ENCODE measurements around the gene BPIFB4. TPM values are rescaled to one million over a fixed set of nuclear protein-coding genes. Genes with fewer than 3 reads are reported as not detected.

Gene BPIFB4
- total and polyA plus RNA-seq, 2 donors (not counting 3 experiments of a cell fraction or from before 2014, with no cell fraction given) = not detected

DNA sequence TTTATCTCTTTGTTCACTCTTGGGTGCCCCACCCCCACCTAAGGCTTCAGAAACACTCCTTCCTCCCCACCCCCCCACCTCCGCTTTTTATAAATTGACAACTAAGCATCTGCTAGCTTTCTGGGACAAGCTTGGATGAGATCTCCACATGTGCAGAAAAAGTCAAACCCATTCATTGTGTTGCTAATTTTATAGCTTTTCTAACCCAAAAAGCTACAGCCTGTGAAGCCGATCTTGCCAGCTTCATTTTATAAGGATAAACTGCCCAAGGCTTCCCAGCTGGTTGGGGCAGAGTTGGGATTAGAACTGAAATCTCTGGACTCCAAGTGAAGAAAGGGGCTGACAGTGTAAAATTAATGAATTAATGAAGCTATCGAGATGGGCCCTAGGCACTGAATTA is 24.1 kb downstream of the BPIFB4 start:
- no peaks in the 10 kb centered on the region for H3K4me1 ChIP-seq (ENCODE audit: control insufficient read depth, extremely low read depth, insufficient read depth, low read length)
- H3K27me3 ChIP-seq (ENCODE audit: control insufficient read depth in 2 of 2, insufficient read depth in 2 of 2, low read length in 2 of 2) = no peaks in the 10 kb centered on the region
- no peak overlapping the region for H3K9ac ChIP-seq (replicated peaks; ENCODE audit: extremely low read depth, insufficient read depth, low read length)
- H3K79me2 ChIP-seq (ENCODE audit: control insufficient read depth, insufficient read depth, low read length) = no peaks in the 10 kb centered on the region
- H3K9me3 ChIP-seq (replicated peaks; ENCODE audit: control insufficient read depth, insufficient read depth, low read length) = no peaks in the 10 kb centered on the region
- H2AFZ ChIP-seq (ENCODE audit: low read depth, low read length) = no peak overlapping the region
- FAIRE-seq (no peak), DNase-seq (ENCODE audit: low read depth, low spot score) (no peak)
- H3K4me3 ChIP-seq (replicated peaks in 1 of 3; ENCODE audit: insufficient read depth in 1 of 3, low read depth in 1 of 3, low read length in 3 of 3) = no peak overlapping the region
- H4K20me1 ChIP-seq (replicated peaks; ENCODE audit: control insufficient read depth, extremely low read depth, insufficient read depth, low read length) = no peaks in the 10 kb centered on the region
- no peaks in the 10 kb centered on the region for H3K36me3 ChIP-seq (ENCODE audit: control insufficient read depth in 2 of 2, extremely low read depth in 1 of 2, insufficient read depth in 2 of 2, low read length in 2 of 2)
- H3K27ac ChIP-seq (ENCODE audit: insufficient read depth, low read depth, low read length) = no peak overlapping the region
- ChIA-PET CTCF (interaction anchor here (0.6 kb wide), 1 partner anchor 222 kb away, joined by 3 read pairs; no protein-coding TSS in a partner anchor), POLR2A (no interaction called here)
- no TSS peak for BruUV-seq (replicated peaks)
- no peaks in the 10 kb centered on the region for H3K9me1 ChIP-seq (replicated peaks; ENCODE audit: control insufficient read depth, extremely low read depth, insufficient read depth, low read length)
- intact Hi-C loops (cut with micrococcal nuclease) = no loop called here
- TF ChIP-seq, protein P1, sequence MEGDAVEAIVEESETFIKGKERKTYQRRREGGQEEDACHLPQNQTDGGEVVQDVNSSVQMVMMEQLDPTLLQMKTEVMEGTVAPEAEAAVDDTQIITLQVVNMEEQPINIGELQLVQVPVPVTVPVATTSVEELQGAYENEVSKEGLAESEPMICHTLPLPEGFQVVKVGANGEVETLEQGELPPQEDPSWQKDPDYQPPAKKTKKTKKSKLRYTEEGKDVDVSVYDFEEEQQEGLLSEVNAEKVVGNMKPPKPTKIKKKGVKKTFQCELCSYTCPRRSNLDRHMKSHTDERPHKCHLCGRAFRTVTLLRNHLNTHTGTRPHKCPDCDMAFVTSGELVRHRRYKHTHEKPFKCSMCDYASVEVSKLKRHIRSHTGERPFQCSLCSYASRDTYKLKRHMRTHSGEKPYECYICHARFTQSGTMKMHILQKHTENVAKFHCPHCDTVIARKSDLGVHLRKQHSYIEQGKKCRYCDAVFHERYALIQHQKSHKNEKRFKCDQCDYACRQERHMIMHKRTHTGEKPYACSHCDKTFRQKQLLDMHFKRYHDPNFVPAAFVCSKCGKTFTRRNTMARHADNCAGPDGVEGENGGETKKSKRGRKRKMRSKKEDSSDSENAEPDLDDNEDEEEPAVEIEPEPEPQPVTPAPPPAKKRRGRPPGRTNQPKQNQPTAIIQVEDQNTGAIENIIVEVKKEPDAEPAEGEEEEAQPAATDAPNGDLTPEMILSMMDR (IDR thresholded peaks at IDR 0.05; ENCODE audit: extremely low read depth in 1 of 2, insufficient read depth in 1 of 2, low read depth in 1 of 2, low read length in 2 of 2) = no peak
- no peak for TF ChIP-seq EZH2 (IDR thresholded peaks at IDR 0.05; ENCODE audit: borderline replicate concordance, low read depth, low read length, severe bottlenecking)
- TF ChIP-seq FOS (IDR thresholded peaks at IDR 0.05; ENCODE audit: borderline replicate concordance, insufficient read depth, low read length) = no peak
- TF ChIP-seq MYC (IDR thresholded peaks at IDR 0.05; ENCODE audit: low read depth, low read length) = no peak
- no peak for TF ChIP-seq JUN (IDR thresholded peaks at IDR 0.05; ENCODE audit: borderline replicate concordance, insufficient read depth, insufficient read length, low read depth)
- no peak for TF ChIP-seq GATA2 (IDR thresholded peaks at IDR 0.05; ENCODE audit: insufficient read depth, insufficient read length, low read depth, low read length)
- TF ChIP-seq, protein P2, sequence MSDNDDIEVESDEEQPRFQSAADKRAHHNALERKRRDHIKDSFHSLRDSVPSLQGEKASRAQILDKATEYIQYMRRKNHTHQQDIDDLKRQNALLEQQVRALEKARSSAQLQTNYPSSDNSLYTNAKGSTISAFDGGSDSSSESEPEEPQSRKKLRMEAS (IDR thresholded peaks at IDR 0.05; ENCODE audit: insufficient read depth, insufficient read length) = no peak
- TF ChIP-seq POLR2AphosphoS5 (IDR thresholded peaks at IDR 0.05; ENCODE audit: insufficient read depth, low read depth, low read length) = no peak
- TF ChIP-seq POLR2A (IDR thresholded peaks at IDR 0.05; ENCODE audit: low read depth, low read length) = no peak
- dilution Hi-C loops (cut with MboI; ENCODE audit: extremely low pct_ligation_motif_present, low sequenced_read_pairs) = no loop called here
- H3K4me2 ChIP-seq (ENCODE audit: insufficient read depth, low read length) = no peak overlapping the region
